Osteoblast (primary cell): Measurements from ENCODE around the gene NXN. TPM values are rescaled to one million over a fixed set of nuclear protein-coding genes. Genes with fewer than 3 reads are reported as not detected.

Experiments
- DNase-seq: peaks from one replicate; pipeline ENCODE4 v3.0.0; 2011; ENCODE audit warnings: low spot score, mixed read lengths; ENCODE audit not compliant: insufficient read length; ENCODE audit errors: missing footprints
- H2AFZ ChIP-seq: 2 replicates; pipeline ENCODE4 v1.6.0; 2011; ENCODE audit warnings: mild to moderate bottlenecking, low read length
- H3K27ac ChIP-seq: 2 replicates; pipeline ENCODE4 v1.5.1; 2011; ENCODE audit warnings: mild to moderate bottlenecking, low read depth, low read length, moderate library complexity
- H3K27me3 ChIP-seq: 2 replicates; pipeline ENCODE4 v1.6.0; 2012; ENCODE audit warnings: mild to moderate bottlenecking, control low read depth, inconsistent platforms, low read length, moderate library complexity; ENCODE audit not compliant: insufficient read depth
- H3K36me3 ChIP-seq: 2 replicates; pipeline ENCODE4 v1.5.1; 2011; ENCODE audit warnings: mild to moderate bottlenecking, low read length, control low read depth, moderate library complexity; ENCODE audit not compliant: insufficient read depth
- H3K4me1 ChIP-seq: 2 replicates; pipeline ENCODE4 v1.5.1; 2011; ENCODE audit warnings: mild to moderate bottlenecking, low read length, control low read depth, moderate library complexity; ENCODE audit not compliant: insufficient read depth
- H3K4me2 ChIP-seq: 2 replicates; pipeline ENCODE4 v1.6.0; 2011; ENCODE audit warnings: mild to moderate bottlenecking, low read length; ENCODE audit not compliant: insufficient read depth
- H3K4me3 ChIP-seq: fragments of 200-600 bp; sonication (generic); 3 replicates; pipeline ENCODE4 v1.5.1; 2012; ENCODE audit warnings: mild to moderate bottlenecking, low read length, inconsistent platforms; ENCODE audit not compliant: insufficient read depth
- H3K79me2 ChIP-seq: 2 replicates; pipeline ENCODE4 v1.6.0; 2012; ENCODE audit warnings: mild to moderate bottlenecking, low read length, control low read depth, inconsistent platforms; ENCODE audit not compliant: insufficient read depth
- H3K9me3 ChIP-seq: 2 replicates; pipeline ENCODE4 v1.5.1; 2011; ENCODE audit warnings: low read depth, low read length, control low read depth
- H4K20me1 ChIP-seq: 2 replicates; pipeline ENCODE4 v1.6.0; 2012; ENCODE audit warnings: mild to moderate bottlenecking, low read length, control low read depth; ENCODE audit not compliant: insufficient read depth
- total RNA-seq: library from RNA; depleted of rRNA; stranded (reverse); fragments of >200 nt; gene quantifications from 2 replicates; pipeline ENCODE4 v1.2.3, GENCODE V29; 2012
- TF ChIP-seq, protein P1 (sequence below): IDR thresholded peaks from 2 replicates; pipeline ENCODE4 v1.5.1; 2011; ENCODE audit warnings: mild to moderate bottlenecking, low read depth, low read length, moderate library complexity; ENCODE audit errors: extremely low read depth

The NXN gene
- total RNA-seq, 1 donor: 68.8 TPM

DNA sequence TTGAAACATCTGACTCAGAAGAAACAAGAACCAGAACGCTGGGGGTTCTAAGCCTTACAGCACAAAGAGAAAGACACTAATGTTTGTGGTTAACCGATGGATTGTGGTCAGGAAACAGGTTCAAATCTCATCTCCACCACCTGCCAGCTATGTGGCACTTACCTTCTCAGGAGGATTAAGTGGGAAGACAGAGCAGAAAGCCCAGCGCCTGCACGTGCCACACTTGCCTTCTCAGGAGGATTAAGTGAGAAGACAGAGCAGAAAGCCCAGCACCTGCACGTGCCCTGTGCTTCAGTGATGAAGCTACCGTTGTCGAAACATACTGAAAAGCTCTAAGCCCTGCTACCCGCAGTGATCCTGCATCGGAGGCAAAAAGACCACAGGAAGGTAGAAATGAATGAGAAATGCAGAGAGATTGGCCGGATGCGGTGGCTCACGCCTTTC lies 90.6 kb downstream of the NXN start:
- Histone ChIP-seq H3K4me2 (no peak overlapping the region), H3K79me2 (no peaks in the 10 kb centered on the region), H3K27ac (no peak overlapping the region), H3K27me3 (no peaks in the 10 kb centered on the region), H2AFZ (no peak overlapping the region), H4K20me1 (peaks cover 40% of the 10 kb centered on the region), H3K36me3 (no peaks in the 10 kb centered on the region), H3K4me1 (no peaks in the 10 kb centered on the region), H3K4me3 (no peak overlapping the region), H3K9me3 (no peaks in the 10 kb centered on the region)
- no peak for DNase-seq
- TF ChIP-seq, protein P1, sequence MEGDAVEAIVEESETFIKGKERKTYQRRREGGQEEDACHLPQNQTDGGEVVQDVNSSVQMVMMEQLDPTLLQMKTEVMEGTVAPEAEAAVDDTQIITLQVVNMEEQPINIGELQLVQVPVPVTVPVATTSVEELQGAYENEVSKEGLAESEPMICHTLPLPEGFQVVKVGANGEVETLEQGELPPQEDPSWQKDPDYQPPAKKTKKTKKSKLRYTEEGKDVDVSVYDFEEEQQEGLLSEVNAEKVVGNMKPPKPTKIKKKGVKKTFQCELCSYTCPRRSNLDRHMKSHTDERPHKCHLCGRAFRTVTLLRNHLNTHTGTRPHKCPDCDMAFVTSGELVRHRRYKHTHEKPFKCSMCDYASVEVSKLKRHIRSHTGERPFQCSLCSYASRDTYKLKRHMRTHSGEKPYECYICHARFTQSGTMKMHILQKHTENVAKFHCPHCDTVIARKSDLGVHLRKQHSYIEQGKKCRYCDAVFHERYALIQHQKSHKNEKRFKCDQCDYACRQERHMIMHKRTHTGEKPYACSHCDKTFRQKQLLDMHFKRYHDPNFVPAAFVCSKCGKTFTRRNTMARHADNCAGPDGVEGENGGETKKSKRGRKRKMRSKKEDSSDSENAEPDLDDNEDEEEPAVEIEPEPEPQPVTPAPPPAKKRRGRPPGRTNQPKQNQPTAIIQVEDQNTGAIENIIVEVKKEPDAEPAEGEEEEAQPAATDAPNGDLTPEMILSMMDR: no peak

DNA sequence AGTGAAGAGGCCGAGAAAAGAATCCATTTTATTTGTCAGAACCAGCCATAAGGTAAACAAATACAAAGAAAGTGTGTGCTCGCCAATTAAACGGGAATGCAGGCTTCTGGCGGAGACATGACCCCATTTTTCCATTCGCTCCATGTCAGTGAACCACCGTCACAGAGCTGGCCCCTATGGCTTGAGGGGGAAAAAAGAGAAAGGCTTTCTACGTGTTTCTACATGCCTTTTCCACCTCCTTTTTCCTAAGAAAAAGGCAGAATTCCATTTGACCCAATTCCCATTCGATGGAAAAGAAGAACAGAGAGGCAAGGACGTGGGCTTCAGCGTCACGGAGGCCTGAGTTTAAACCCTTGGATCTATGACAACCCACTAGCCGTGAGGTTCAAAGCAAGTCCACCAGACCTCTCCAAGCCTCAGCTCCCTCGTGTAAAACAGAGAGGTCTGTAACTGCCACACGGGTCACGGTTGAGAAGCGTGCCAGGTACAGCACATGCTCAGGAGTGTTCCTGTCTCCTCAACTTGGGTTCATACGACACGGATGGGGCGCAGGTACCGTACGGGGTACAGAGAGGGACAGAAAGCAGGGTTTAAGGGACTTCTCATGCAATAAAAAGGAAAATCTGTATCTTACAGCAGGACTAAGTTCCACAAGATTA lies 91.9 kb downstream of the NXN start:
- Histone ChIP-seq H3K4me2 (no peak overlapping the region), H3K27ac (no peak overlapping the region), H3K36me3 (no peaks in the 10 kb centered on the region), H3K9me3 (no peaks in the 10 kb centered on the region), H4K20me1 (peaks cover 36% of the 10 kb centered on the region), H2AFZ (no peak overlapping the region), H3K27me3 (no peaks in the 10 kb centered on the region), H3K4me1 (peaks cover 8% of the 10 kb centered on the region), H3K79me2 (no peaks in the 10 kb centered on the region), H3K4me3 (no peak overlapping the region)
- DNase-seq: no peak
- TF ChIP-seq, protein P1: no peak

DNA sequence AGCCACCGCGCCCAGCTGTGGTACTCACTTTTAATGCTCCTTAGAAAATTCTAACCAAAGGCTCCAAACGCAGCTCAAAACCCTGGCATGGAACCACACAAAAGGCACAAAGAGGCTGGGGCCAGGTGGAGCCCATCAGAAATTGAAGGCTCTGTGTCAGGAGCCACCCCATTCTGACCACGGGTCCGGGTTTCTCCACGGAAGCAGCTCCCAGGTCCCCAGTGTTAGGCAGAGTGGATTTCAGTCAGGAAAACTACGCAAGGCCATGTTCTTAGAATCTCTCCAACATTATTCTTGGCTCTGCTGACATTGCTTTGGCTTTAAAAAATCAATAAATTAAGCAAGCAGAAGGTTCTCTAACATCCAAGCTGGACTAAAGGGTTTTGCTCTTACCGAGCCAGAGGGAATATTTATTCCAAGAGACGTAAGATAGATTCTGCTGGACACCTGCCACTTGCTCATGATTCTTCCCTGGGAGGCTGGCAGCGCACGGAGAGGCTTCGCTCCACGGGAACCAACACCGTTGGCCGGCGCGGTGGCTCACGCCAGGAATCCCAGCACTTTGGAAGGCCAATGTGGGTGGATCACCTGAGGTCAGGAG lies 93.5 kb downstream of the NXN start:
- Histone ChIP-seq H3K79me2 (no peaks in the 10 kb centered on the region), H3K36me3 (no peaks in the 10 kb centered on the region), H3K9me3 (no peaks in the 10 kb centered on the region), H2AFZ (no peak overlapping the region), H4K20me1 (peaks cover 28% of the 10 kb centered on the region), H3K4me1 (peaks cover 8% of the 10 kb centered on the region), H3K4me2 (no peak overlapping the region), H3K4me3 (no peak overlapping the region), H3K27me3 (no peaks in the 10 kb centered on the region), H3K27ac (no peak overlapping the region)
- TF ChIP-seq, protein P1: no peak
- no peak for DNase-seq

DNA sequence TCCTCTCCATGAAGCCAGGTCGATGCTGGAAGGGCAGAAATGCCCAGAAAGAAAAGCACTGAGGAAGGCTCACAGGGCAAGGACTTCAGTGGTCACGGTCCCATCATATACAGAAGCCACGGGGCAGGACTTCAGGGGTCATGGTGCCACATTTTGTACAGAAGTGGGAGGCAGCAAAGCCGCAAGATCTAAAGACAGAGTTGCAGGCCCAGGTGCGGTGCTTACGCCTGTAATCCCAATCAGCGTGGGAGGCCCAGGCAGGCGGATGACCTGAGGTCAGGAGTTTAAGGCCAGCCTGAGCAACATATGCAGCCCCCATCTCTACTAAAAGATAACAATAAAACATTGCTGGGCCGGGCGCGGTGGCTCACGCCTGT lies 96.0 kb downstream of the NXN start:
- H3K27ac ChIP-seq: no peak overlapping the region
- H3K4me1 ChIP-seq: peaks cover 26% of the 10 kb centered on the region
- no peak overlapping the region for H3K4me2 ChIP-seq
- TF ChIP-seq, protein P1: no peak
- no peaks in the 10 kb centered on the region for H3K79me2 ChIP-seq
- H3K4me3 ChIP-seq: no peak overlapping the region
- no peaks in the 10 kb centered on the region for H3K9me3 ChIP-seq
- H3K36me3 ChIP-seq: no peaks in the 10 kb centered on the region
- peaks cover 19% of the 10 kb centered on the region for H4K20me1 ChIP-seq
- DNase-seq: peak; percentile 6
- H3K27me3 ChIP-seq: no peaks in the 10 kb centered on the region
- no peak overlapping the region for H2AFZ ChIP-seq
